Spleen (tissue), 11 donors: ENCODE results near the gene SLC25A13. TPM values are rescaled to one million over a fixed set of nuclear protein-coding genes. Genes with fewer than 3 reads are reported as not detected.

Experiments used
- DNase-seq: peaks from one replicate; pipeline ENCODE4 v3.0.0-alpha.2; 2020
- H3K27ac ChIP-seq, 8 donors: fragments of 200-600 bp; sonication (generic) in 7 of 8; 1 replicate in 4 of 8; 2 replicates in 4 of 8; pipeline versions ENCODE4 v1.5.0 to v1.8.0; 2016 to 2021; ENCODE audit warnings: inconsistent platforms in 4 of 8, mild to moderate bottlenecking in 4 of 8, moderate library complexity in 1 of 8
- H3K27me3 ChIP-seq, 7 donors: fragments of 200-600 bp; sonication (generic) in 6 of 7; replicated peaks in 1 of 7; 1 replicate in 4 of 7; 2 replicates in 3 of 7; pipeline versions ENCODE4 v1.5.0 to v1.8.0; 2016 to 2021; ENCODE audit warnings: inconsistent platforms in 3 of 7, mild to moderate bottlenecking in 1 of 7
- H3K36me3 ChIP-seq, 6 donors: fragments of 200-600 bp; sonication (generic) in 5 of 6; 1 replicate in 4 of 6; 2 replicates in 2 of 6; pipeline versions ENCODE4 v1.5.0 to v1.8.0; 2016 to 2021; ENCODE audit warnings: inconsistent platforms in 2 of 6
- H3K4me1 ChIP-seq, 6 donors: fragments of 200-600 bp; sonication (generic) in 5 of 6; 1 replicate in 3 of 6; 2 replicates in 3 of 6; pipeline versions ENCODE4 v1.5.0 to v1.8.0; 2016 to 2021; ENCODE audit warnings: inconsistent platforms in 3 of 6
- H3K4me3 ChIP-seq, 8 donors: fragments of 200-600 bp; sonication (generic) in 7 of 8; 1 replicate in 4 of 8; 2 replicates in 4 of 8; pipeline versions ENCODE4 v1.5.0 to v1.8.0; 2016 to 2021; ENCODE audit warnings: inconsistent platforms in 4 of 8, mild to moderate bottlenecking in 4 of 8, moderate library complexity in 2 of 8
- H3K9me3 ChIP-seq, 8 donors: fragments of 200-600 bp; sonication (generic) in 7 of 8; 1 replicate in 4 of 8; 2 replicates in 4 of 8; pipeline versions ENCODE4 v1.5.0 to v1.8.0; 2016 to 2021; ENCODE audit warnings: inconsistent platforms in 4 of 8
- POLR2A ChIP-seq, 3 donors: fragments of 450-650 bp; IDR thresholded peaks; one replicate each; pipeline ENCODE4 v1.5.1; 2017; ENCODE audit warnings: antibody characterized with exemption in 3 of 3, mild to moderate bottlenecking in 1 of 3
- POLR2AphosphoS5 ChIP-seq, 3 donors: sonication (generic); formaldehyde crosslinking; IDR thresholded peaks; one replicate each; pipeline ENCODE4 v1.5.1; 2017; ENCODE audit warnings: antibody characterized with exemption in 3 of 3
- WGBS, 5 donors: extraction: QIAGEN DNeasy Blood & Tissue Kit in 3 of 5; methylation state at CpG; one replicate each; pipeline versions ENCODE4 v1.1.5 to v1.1.7; 2013 to 2018; 5-methylcytosine and 5-hydroxymethylcytosine counted together
- intact Hi-C: fragments of 100-400 bp; cut with DNase I; formaldehyde crosslinking; loops from one replicate; pipeline ENCODE4 v1.15.0; 2023; ENCODE audit warnings: low total_unique reads
- polyA plus RNA-seq, 3 donors: library from polyadenylated mRNA; stranded (reverse); fragments of 200-250 nt; gene quantifications; one replicate each; pipeline ENCODE4 v1.2.1, GENCODE V29; 2013
- total RNA-seq, 7 donors: library from RNA; depleted of rRNA in 3 of 7; stranded (reverse); fragments of >200 nt in 3 of 7; fragmentation: NEBNext Ultra II Directional in 4 of 7; extraction: Animal tissue kit (Norgen Biotek cat#: 25700) in 4 of 7; gene quantifications; one replicate each; pipeline versions ENCODE4 v1.1.0 to v1.2.1, GENCODE V29; 2016 to 2021
- TF ChIP-seq, protein P1 (sequence below), 11 experiments: fragments of 200-600 bp in 7 of 11; fragments of 450-650 bp in 4 of 11; sonication (generic) in 4 of 11; IDR thresholded peaks in 8 of 11; conservative IDR thresholded peaks in 3 of 11; 1 replicate in 7 of 11; 2 replicates in 4 of 11; pipeline versions ENCODE4 v1.4.0 to v1.8.0; 2016 to 2021; ENCODE audit warnings: antibody characterized with exemption in 11 of 11, inconsistent platforms in 4 of 11, mild to moderate bottlenecking in 1 of 11
- donor health status: healthy with polysubstance abuse.
- donor health status: DM: no; HTN: no; CAD: no; lungs with moderate emphysema.
- donor health status: DM: no; HTN: no; CAD: no.
- donor health status: Bipolar disorder and iron deficiency.
- donor health status: healthy.
- donor health status: DM: no; HTN: no; CAD: no.
- donor health status: DM: yes; HTN: yes; CAD: no.

The SLC25A13 gene
- total and polyA plus RNA-seq, 10 donors, result 6.3 to 44.4 (median 25.9) TPM

DNA sequence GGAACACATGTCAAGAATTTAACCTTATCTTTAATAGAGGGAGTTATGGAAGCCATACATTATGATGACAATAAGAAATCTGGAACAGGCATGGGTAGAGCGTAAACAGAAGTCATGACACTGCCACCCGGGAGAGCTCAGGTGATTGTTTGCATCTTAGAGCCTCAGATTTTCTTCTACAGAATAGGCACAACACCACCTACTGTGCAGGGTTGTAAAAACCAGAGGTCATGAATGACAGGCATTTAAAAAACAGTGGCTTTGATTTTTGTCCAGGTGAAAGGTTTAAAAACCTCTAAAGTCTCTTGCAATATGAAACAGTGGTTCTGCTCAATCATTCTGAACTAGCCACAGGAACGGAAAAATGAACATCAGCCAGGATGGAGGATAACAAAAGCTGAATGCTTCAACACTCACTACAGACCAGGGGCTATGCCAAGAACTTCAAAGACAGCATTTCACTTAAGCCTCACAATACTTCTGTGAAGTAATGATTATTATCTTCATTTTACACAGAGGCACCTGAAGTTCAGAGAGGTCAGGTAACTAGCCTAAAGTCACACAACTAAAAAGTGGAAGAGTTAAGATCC lies 123.8 kb downstream of the SLC25A13 start:
- Histone ChIP-seq H3K36me3 (peaks cover 0 to 29% (median 2%) of the 10 kb centered on the region in 6 donors), H3K27ac (no peak overlapping the region), H3K4me3 (no peak overlapping the region), H3K27me3 (no peaks in the 10 kb centered on the region), H3K9me3 (no peaks in the 10 kb centered on the region), H3K4me1 (no peaks in the 10 kb centered on the region)
- no peak for DNase-seq
- TF ChIP-seq, protein P1, sequence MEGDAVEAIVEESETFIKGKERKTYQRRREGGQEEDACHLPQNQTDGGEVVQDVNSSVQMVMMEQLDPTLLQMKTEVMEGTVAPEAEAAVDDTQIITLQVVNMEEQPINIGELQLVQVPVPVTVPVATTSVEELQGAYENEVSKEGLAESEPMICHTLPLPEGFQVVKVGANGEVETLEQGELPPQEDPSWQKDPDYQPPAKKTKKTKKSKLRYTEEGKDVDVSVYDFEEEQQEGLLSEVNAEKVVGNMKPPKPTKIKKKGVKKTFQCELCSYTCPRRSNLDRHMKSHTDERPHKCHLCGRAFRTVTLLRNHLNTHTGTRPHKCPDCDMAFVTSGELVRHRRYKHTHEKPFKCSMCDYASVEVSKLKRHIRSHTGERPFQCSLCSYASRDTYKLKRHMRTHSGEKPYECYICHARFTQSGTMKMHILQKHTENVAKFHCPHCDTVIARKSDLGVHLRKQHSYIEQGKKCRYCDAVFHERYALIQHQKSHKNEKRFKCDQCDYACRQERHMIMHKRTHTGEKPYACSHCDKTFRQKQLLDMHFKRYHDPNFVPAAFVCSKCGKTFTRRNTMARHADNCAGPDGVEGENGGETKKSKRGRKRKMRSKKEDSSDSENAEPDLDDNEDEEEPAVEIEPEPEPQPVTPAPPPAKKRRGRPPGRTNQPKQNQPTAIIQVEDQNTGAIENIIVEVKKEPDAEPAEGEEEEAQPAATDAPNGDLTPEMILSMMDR (IDR thresholded peaks at IDR 0.05 in 8 of 11, conservative IDR thresholded peaks at IDR 0.05 in 3 of 11), result no peak
- TF ChIP-seq POLR2AphosphoS5 (IDR thresholded peaks at IDR 0.05) (no peak), POLR2A (IDR thresholded peaks at IDR 0.05) (no peak)
- intact Hi-C loops, result no loop called here
- 85 to 96% (median 94%) methylated on average over 3 of the region's 3 CpGs for WGBS, 5 donors

DNA sequence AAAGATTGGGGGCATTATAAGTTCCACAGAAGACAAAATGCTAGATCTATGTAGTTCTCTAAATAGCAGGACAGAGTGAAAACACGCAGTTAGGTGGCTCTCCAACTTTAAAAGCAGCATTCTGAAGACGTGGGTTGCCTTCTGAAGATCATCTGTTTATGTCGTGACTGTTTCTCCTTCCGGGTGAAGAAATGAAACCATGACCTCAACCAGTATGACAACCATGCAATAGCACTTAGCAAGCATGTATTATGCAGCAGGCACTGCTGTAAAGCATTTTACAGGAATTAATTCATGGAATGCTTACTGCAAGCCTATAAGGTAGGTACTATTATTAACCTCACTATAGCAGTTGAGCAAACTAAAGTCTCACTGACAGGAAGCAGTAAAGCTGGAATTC lies 125.2 kb downstream of the SLC25A13 start:
- no peaks in the 10 kb centered on the region for H3K4me1 ChIP-seq
- H3K9me3 ChIP-seq, result no peaks in the 10 kb centered on the region
- H3K27me3 ChIP-seq, result no peaks in the 10 kb centered on the region
- TF ChIP-seq POLR2A (IDR thresholded peaks at IDR 0.05), result no peak
- no peak for DNase-seq
- peaks cover 0 to 40% (median 13%) of the 10 kb centered on the region in 6 donors for H3K36me3 ChIP-seq
- H3K4me3 ChIP-seq, result no peak overlapping the region
- 93 to 100% (median 94%) methylated on average over 4 of the region's 4 CpGs for WGBS, 5 donors
- intact Hi-C loops, result no loop called here
- no peak overlapping the region for H3K27ac ChIP-seq

DNA sequence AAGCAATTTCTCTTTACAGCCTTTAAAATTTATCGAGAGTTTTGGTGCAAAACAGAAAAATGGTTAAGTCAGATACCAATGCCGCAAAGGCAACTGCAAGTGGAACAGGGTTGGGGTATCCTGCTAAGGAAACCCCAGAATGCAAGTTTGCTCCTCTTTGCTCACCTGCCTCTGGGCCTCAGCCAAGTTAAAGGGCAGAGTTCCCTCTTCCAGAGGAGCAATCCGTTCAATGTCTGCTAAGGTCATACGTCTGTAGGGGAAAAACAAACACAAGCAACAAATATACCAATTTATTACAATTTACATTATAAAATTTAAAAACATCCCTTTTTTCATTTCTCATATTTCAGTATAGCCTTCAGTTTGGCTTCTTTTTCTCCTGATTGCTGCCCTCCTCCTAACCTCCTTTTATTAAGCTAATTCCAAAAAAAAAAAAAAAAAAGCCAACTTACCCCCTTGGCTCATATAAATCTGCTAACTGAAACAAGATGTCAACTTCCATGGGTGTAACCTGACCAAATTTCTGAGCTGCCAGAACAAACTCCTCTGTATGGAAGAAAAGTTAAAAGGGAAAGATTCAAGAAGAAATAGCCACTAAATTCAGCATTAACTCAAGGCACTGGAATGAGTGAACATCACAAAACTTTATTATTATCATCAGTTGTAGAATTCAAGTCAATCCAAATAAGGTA lies 132.6 kb downstream of the SLC25A13 start:
- 67 to 71% (median 68%) methylated on average over 4 of the region's 4 CpGs for WGBS, 5 donors
- no peaks in the 10 kb centered on the region for H3K4me1 ChIP-seq
- no peak overlapping the region for H3K27ac ChIP-seq
- no peak for DNase-seq
- intact Hi-C loops, result no loop called here
- H3K4me3 ChIP-seq, result no peak overlapping the region
- no peaks in the 10 kb centered on the region for H3K9me3 ChIP-seq
- no peaks in the 10 kb centered on the region for H3K27me3 ChIP-seq
- TF ChIP-seq, protein P1 (IDR thresholded peaks at IDR 0.05 in 8 of 11, conservative IDR thresholded peaks at IDR 0.05 in 3 of 11), result no peak
- TF ChIP-seq POLR2A (IDR thresholded peaks at IDR 0.05) (no peak), POLR2AphosphoS5 (IDR thresholded peaks at IDR 0.05) (no peak)
- H3K36me3 ChIP-seq, result peaks cover 0 to 95% (median 32%) of the 10 kb centered on the region in 6 donors

DNA sequence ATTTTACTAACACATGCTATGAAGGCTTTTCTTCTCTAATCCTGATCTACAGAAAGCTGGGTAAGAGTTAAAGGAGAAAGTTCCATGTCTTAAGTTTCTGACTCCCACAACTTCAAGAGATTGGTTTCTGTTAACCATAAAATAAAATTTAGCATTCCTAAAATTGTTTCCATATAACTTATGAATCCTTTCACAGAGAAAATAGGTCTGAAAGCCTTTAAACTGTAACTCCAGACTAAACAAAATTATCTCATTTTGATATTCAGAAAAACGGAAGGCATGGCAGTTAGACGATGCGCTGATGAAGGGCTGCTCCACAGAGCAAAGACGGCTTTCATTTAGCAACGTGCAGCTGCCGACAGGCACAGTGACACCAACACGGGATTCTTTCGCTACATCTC lies 133.3 kb downstream of the SLC25A13 start:
- peaks cover 2 to 97% (median 39%) of the 10 kb centered on the region in 6 donors for H3K36me3 ChIP-seq

More for the DNA sequence above, 133.3 kb downstream of the SLC25A13 start:
- H3K4me1 ChIP-seq, result no peaks in the 10 kb centered on the region
- H3K27me3 ChIP-seq, result no peaks in the 10 kb centered on the region
- no peak for DNase-seq
- no peak for TF ChIP-seq POLR2AphosphoS5 (IDR thresholded peaks at IDR 0.05)
- TF ChIP-seq POLR2A (IDR thresholded peaks at IDR 0.05), result no peak
- TF ChIP-seq, protein P1 (IDR thresholded peaks at IDR 0.05 in 8 of 11, conservative IDR thresholded peaks at IDR 0.05 in 3 of 11), result no peak
- H3K27ac ChIP-seq, result no peak overlapping the region
- no peaks in the 10 kb centered on the region for H3K9me3 ChIP-seq
- H3K4me3 ChIP-seq, result no peak overlapping the region
- intact Hi-C loops, result no loop called here
- 69 to 91% (median 86%) methylated on average over 8 of the region's 8 CpGs for WGBS, 5 donors
